ENCODE data around the gene TGM5. TPM values are rescaled to one million over a fixed set of nuclear protein-coding genes. Genes with fewer than 3 reads are reported as not detected.

TGM5 gene
- total RNA-seq, 6 experiments from 2014 or later, result not detected

DNA sequence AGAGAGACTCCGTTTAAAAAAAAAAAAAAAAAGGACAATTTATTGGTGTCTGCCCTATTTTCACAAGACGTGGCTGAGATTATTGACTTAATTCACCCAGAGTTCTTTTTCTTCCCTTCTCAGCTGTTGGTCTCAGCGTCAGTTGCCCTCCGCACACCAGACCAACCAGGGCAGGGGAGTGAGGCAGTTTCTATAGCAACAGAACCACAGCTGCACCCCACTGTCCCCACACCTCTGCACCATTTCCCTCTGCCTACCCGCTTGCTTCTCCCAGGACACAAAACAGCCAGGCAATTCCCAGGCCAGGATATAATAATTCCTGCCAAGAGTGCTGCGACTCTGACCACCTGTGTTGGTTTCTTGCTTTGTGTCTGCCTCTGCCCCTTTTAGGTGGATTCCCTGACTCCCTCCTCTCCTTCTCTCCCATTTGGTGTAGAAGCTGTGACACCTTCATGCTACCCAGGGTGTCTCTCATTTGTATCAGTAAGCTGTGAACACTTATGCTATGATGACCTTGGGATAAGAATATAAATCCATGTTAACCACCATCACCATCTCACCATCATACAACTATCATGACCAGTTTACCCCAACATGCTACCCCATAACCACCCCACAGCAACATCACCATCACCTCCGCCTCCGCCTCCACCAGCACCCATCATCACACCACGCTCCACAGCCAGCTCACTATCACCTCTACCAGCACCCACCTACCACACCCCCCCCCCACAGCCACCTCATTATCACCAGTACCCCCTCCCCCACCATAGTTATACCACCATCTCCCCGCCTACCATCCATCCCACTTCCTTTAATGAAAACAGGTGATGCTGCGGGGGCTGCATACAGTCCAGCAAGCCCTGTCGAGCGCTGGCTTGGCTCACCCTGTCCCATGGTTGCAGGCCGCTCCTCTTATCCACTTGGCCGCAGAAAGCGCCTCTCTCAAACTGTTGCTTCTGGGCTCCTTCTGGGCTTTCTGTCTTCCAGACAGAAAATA lies 46.5 kb downstream of the TGM5 start:
- 79% methylated on average over 16 of the region's 16 CpGs for WGBS (ENCODE audit: insufficient coverage, low coverage, low lambda C conversion rate, missing lambda C conversion rate)

DNA sequence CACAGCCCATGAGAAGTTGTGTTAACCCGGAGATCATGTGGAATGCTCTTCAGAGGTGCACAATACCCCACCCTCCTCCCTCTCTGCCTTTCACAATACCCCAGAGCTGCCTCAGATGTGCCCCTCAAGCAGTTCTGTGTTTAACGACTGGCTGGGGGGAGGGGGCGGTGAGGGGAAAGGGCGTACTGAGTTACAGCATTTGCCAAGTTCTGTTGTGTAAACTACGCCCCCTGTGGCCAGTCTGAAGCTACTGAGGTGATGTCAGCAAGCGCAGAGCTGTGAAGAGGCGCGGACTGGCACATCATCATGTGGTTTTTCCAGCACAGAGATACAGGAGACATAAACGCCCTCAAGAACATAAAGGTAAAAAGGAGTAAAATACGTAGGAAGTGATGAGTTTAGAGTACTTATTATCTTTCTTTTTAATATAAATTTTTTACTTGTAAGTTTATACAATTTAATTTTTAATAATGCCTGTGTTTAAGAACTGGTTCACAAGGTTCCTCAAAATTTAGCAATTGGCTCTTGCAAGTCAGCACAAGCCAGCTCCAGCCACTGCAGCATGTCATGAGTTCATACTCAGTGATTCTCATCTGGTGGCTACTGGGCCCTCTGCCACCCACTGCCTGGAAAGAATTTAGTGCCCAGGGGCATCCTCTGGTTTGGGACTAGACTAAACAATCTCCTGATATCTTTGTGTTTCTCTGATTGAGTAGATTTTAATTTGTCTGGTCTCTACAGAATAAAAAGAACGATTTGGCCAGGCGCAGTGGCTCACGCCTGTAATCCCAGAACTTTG lies 47.6 kb downstream of the TGM5 start:
- H3K27ac ChIP-seq, result no peak overlapping the region
- TF ChIP-seq, protein P1, sequence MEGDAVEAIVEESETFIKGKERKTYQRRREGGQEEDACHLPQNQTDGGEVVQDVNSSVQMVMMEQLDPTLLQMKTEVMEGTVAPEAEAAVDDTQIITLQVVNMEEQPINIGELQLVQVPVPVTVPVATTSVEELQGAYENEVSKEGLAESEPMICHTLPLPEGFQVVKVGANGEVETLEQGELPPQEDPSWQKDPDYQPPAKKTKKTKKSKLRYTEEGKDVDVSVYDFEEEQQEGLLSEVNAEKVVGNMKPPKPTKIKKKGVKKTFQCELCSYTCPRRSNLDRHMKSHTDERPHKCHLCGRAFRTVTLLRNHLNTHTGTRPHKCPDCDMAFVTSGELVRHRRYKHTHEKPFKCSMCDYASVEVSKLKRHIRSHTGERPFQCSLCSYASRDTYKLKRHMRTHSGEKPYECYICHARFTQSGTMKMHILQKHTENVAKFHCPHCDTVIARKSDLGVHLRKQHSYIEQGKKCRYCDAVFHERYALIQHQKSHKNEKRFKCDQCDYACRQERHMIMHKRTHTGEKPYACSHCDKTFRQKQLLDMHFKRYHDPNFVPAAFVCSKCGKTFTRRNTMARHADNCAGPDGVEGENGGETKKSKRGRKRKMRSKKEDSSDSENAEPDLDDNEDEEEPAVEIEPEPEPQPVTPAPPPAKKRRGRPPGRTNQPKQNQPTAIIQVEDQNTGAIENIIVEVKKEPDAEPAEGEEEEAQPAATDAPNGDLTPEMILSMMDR (IDR thresholded peaks at IDR 0.05), result no peak
- no peak for TF ChIP-seq POLR2A (IDR thresholded peaks at IDR 0.05)
- intact Hi-C loops (cut with DNase I), result no loop called here
- ATAC-seq, result no peak
- no peaks in the 10 kb centered on the region for H3K4me1 ChIP-seq
- DNase-seq, result no peak
- H3K27me3 ChIP-seq, result no peaks in the 10 kb centered on the region
- no peaks in the 10 kb centered on the region for H3K36me3 ChIP-seq
- H3K9me3 ChIP-seq, result no peaks in the 10 kb centered on the region
- H3K4me3 ChIP-seq, result no peak overlapping the region
- 38% methylated on average over 12 of the region's 13 CpGs for WGBS (ENCODE audit: insufficient coverage, low coverage, low lambda C conversion rate, missing lambda C conversion rate)

More for the DNA sequence above, 46.5 kb downstream of the TGM5 start:
- intact Hi-C loops (cut with DNase I), result no loop called here
- H3K9me3 ChIP-seq, result no peaks in the 10 kb centered on the region
- DNase-seq, result no peak
- no peak for ATAC-seq
- H3K4me3 ChIP-seq, result no peak overlapping the region
- H3K4me1 ChIP-seq, result no peaks in the 10 kb centered on the region
- no peaks in the 10 kb centered on the region for H3K36me3 ChIP-seq
- no peak for TF ChIP-seq POLR2A (IDR thresholded peaks at IDR 0.05)
- TF ChIP-seq, protein P1 (IDR thresholded peaks at IDR 0.05), result no peak
- H3K27ac ChIP-seq, result no peak overlapping the region
- H3K27me3 ChIP-seq, result no peaks in the 10 kb centered on the region

DNA sequence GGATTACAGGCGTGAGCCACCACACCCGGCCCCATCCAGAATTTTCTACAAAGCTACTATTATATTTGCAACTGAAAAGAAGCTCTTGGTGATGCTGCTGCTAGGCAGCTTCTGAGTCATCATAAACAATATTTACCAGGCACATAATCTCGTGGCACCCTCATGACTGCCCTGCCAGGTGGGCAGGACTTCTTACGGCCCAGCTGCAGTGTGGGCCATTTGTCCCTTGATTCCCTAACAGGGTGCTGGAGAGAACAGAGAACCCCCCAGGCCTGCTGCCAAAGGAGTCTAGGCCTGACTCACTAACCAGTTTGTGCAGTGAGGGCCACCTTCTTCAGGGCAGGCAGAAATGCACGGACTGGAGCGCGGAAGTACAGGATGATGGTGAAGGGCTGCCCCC lies 50.8 kb downstream of the TGM5 start:
- ATAC-seq (no peak), DNase-seq (peak in 1 of 3 donors; percentile 32)
- Histone ChIP-seq H3K27ac (no peak overlapping the region), H3K9me3 (no peaks in the 10 kb centered on the region), H3K36me3 (no peaks in the 10 kb centered on the region), H3K4me3 (no peak overlapping the region), H3K4me1 (no peaks in the 10 kb centered on the region), H3K27me3 (no peaks in the 10 kb centered on the region)
- intact Hi-C loops (cut with DNase I), result no loop called here
- WGBS (ENCODE audit: insufficient coverage, low coverage, low lambda C conversion rate, missing lambda C conversion rate), result 77% methylated on average over 5 of the region's 7 CpGs
- TF ChIP-seq, protein P1 (IDR thresholded peaks at IDR 0.05), result no peak
- no peak for TF ChIP-seq POLR2A (IDR thresholded peaks at IDR 0.05)

DNA sequence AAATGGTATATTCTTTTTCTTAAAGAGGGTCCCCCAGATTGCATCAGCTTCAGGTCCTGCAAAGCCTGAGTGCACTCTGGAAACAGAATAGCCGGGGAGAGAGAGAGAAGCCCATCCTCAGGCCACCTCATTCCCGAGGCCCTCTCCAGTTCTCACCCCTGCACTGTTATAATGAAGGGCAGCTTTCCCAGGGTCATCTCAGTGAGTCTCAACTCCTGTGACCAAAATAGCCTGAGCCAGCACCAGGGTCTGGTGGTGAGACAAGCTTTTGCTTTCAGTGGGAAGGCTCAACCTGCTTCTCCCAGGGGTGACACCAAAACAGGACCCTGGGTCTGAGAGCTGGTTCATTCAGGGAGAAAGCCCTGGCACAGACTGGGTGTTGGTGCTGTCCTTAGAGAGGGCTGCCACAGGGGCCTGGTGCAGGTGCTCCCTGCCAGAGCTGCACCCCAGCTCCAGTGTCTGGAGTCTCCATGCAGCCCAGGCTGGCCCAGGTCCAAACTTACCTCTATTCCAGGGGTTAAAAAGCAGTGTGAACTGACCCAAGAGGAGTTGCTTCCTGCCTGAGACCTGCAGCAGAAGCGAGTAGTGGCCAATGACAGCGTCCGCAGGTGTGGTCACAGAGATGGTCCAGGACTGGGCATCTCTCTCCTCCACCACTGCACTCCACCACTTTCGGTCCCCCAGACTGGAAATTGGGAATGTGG lies 52.0 kb downstream of the TGM5 start:
- ATAC-seq, result no peak
- intact Hi-C loops (cut with DNase I), result no loop called here
- Histone ChIP-seq H3K36me3 (no peaks in the 10 kb centered on the region), H3K27me3 (no peaks in the 10 kb centered on the region), H3K4me3 (no peak overlapping the region), H3K9me3 (no peaks in the 10 kb centered on the region), H3K27ac (no peak overlapping the region), H3K4me1 (no peaks in the 10 kb centered on the region)
- no peak for TF ChIP-seq POLR2A (IDR thresholded peaks at IDR 0.05)
- TF ChIP-seq, protein P1 (IDR thresholded peaks at IDR 0.05), result no peak
- peak in 1 of 3 donors; percentile 37 for DNase-seq
- WGBS (ENCODE audit: insufficient coverage, low coverage, low lambda C conversion rate, missing lambda C conversion rate), result 80% methylated on average over 1 of the region's 6 CpGs

Data from right lobe of liver (tissue), 6 donors.